T47D (cell line): ENCODE measurements around the gene ADCY7.

Experiments used
- DNase-seq, 2 experiments: peaks; one replicate each; pipeline versions ENCODE4 v3.0.0 to v3.0.0-alpha.2; 2011 to 2012; ENCODE audit warnings: low read depth in 1 of 2, low spot score in 1 of 2
- JUND ChIP-seq: IDR thresholded peaks from 2 replicates; pipeline ENCODE4 v1.6.1; 2012; ENCODE audit warnings: low read depth
- in situ Hi-C: cut with HindIII; loops from 2 replicates; pipeline ENCODE4 v1.10.0; 2016; ENCODE audit warnings: low sequenced_read_pairs, low pct_unique_long_range_greater_than_20kb

ADCY7 gene

DNA sequence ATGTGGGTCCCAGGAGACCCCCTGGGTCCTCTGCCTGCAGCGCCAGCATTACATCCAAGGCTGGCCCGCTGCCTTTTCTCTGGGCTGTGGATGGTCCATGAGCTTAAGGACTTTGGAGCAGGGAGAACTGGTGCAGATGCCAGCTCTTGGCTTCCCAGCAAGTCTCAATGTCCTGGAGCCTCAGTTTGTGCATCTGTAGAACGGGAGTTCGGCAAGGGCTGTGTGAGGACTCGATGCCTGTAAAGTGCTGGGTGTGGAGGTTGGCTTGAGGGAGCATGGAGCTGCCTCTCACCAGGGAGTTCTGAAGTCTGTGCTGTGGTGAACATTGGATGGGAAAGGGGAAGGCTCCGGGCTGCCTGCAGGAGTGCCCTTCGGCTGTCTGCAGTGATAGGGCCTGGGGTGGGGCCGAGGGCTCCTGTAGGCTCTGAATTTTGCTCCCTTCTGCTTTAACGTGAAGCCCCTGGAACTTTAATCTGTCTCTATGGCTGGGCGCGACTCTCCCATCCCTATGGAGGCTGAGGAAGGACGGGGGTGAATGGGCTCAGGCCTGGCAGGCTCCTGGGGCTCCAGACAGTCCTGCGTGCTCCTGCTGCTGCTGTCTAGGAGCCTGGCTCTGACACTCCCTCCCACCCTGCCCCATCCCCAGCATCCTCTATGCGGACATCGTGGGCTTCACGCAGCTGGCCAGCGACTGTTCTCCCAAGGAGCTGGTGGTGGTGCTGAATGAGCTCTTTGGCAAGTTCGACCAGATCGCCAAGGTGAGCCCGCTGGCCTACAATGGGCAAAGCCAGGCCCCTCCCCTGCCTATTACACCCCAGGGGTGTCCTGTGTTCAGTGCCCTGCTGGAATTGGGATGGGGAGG, 27.9 kb downstream of the ADCY7 start:
- TF ChIP-seq JUND = no peak
- no peak for DNase-seq
- in situ Hi-C loops = no loop called here

DNA sequence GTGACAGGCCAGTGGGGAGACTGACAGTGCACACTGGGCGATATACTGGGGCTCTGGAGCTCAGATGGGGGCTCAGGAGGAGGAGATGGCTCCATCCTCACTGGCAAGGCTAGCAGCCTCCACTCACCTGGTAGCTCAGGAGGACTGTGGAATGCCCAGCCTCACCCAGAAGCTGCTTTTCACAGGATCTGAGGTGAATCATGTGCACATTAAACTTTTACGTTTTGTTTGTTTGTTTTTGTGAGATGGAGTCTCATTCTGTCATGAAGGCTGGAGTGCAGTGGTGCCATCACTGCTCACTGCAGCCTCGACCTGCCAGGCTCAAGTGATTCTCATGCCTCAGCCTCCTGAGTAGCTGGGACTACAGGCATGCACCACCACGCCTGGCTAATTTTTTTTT, 28.6 kb downstream of the ADCY7 start:
- no peak for DNase-seq
- in situ Hi-C loops = no loop called here
- no peak for TF ChIP-seq JUND

DNA sequence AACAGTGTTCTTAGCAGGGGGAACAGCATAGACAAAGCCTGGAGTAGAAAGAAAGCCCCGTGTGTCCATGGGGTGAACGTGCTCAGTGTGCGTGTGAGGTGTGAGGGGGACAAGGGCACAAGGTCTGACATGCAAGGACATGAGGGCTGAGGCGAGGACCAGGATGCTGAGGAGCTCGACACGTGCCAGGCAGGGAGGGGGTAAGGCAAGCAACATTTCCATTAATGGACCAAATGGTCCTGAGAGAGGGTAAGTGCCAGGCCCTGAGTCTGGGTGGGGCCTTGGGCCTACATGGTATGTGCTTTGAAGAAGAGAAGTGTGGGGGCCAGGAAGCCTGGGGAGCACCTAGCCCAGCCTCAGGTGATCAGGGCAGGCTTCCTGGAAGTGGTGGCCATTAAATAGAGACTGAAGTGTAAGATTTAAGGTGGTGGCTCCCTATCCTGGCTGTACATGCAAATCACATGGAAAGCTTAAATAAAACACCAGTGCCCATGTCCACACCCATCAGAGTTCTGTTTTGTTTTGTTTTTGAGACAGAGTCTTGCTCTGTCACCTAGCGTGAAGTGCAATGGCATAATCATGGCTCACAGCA, 29.3 kb downstream of the ADCY7 start:
- no peak for TF ChIP-seq JUND
- DNase-seq = no peak
- in situ Hi-C loops = no loop called here

DNA sequence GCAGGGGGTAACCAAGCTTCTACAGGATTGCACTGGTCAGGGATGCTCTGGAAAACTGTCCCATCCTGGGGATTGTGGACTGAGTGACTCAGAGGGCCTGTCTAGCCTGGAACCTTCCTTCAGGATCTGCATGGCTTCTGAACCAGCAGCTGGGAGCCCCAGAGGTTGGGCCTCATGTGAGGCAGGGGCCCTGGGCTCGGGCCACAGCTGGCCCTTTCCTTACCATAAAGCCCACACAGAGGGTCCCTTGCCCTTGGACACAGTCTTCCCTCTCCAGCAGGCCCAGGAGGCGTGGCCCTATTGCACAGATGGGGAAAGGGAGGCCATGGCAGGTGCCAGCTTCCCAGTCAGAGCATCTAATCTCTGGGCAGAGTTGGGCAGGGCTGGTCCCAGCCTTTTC, 30.5 kb downstream of the ADCY7 start:
- in situ Hi-C loops = no loop called here
- TF ChIP-seq JUND = no peak
- no peak for DNase-seq

DNA sequence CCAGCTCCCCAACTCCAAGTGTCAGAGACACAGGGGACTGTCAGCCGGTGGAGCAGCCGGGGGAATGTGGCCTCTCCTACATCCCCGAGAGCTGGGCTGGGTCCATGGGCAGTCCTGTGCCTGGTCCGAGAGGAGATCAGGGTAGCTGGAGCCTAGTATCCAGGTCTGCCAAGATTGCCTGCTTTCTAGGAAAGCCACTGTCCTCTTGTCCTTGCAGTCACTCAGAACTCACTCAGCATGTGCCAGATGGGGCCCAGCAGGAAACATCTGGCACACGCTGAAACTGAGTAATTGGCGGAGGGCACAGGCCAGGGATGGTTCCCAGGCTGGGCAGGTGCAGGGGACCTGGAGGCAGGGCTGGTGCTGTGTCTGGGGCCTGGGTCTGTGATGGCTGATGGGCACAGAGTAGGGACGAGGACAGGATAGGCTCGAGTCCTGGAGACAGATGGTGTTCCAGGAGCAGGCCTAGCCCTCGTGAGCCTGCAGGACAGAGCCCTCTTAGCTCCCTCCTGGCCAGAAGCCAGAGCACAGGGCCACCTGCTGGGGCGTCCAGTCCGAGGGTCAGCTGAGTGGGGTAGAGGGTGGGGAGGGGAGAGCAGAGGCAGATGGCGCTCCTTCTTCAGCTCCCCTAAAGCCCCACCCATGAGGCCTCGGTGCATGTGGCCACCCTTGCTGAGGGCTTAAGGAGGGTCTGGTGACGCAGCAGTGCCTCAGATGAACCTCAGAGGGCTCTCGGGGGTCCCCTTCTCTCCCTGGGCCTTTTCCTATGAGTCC, 31.1 kb downstream of the ADCY7 start:
- DNase-seq = no peak
- TF ChIP-seq JUND = no peak
- in situ Hi-C loops = no loop called here

DNA sequence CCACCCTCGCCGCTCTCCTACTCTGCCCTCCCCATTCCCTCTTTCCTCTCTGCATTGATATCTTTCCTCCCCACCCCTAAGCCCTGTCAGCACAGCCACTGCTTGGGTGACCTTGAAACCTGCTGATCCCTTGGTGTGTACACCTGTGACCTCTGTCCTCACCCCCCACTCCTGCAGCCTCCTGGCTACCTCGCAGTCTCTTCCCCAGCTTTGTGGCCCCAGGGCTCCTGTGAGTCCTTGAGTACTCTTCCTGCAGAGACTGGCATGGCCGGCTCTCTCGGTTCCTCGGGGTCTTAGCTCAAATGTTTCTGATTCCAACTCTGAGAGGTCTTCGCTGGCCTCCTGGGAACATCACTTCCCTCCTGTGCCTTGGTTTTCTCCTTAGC, 31.7 kb downstream of the ADCY7 start:
- TF ChIP-seq JUND = no peak
- DNase-seq = no peak
- in situ Hi-C loops = no loop called here

DNA sequence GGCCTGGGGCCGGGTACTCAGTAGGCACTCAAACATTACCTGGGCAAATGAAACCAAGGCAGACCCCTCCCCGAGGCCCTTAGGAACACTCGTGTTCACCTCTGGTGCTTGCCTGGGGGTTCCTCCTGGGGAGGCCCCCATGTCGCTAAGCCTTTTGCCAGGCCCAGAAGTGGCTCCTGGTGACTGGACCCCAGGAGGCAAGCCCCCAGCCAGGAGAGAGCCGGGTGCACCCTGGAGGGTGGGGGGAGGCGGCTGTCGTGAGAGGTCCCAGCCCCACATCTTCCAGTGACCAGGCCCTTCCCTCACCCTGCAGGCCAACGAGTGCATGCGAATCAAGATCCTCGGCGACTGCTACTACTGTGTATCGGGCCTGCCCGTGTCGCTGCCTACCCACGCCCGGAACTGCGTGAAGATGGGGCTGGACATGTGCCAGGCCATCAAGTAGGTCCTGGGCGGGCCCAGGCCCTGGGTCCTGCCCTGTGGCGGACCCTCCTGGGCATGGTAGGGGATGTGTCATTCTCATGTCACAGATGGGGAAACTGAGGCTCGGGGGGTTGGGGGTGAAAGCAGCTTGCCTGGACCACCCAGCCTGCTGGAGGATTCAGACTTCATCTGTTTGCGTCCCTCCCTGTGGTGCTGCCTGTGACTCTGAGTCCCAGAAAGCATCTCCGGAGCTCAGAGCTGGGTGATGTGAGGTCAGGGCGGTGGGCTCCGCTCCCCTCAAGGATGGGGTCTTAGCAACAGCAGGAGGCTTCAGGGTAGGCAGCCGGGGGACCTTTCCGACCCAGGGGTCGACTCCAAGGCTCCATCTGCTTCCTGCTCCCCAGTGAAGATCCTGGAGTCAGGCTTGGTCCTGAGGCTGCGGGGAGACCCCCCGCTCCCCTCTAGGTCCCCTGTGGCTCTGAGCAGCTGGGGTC, 32.5 kb downstream of the ADCY7 start:
- no peak for TF ChIP-seq JUND

DNA sequence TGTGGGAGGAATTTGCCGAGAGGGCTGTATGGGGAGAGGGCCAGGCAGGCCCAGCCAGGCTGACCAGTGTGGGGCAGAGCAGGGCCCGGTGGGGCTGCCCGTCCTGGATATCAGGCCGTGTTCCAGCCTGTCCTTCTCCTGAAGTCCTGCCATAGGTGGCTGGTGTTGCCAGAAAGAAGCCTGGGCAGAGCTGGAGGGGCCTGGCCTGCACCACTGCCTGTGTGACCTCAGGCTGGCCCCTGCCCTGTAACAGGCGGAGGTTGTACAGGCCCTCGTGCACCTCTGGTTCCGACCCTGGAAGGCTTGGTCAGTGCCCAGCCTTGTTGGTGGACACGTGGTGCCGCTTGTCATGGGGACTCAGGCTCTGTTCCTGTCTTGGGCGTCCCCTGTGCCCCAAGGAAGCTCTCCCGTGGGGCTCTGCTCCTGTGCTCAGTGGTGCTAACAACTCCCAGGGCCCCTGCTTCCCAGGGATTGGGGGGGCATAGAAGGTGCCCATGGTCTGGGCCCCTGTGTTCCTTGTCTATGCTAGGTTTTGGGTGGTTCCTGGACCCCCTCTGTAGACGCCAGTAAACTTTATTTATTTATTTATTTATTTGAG, 33.3 kb downstream of the ADCY7 start:
- DNase-seq = no peak
- no peak for TF ChIP-seq JUND
- in situ Hi-C loops = no loop called here

More for the DNA sequence above, 32.5 kb downstream of the ADCY7 start:
- in situ Hi-C loops = no loop called here
- no peak for DNase-seq

DNA sequence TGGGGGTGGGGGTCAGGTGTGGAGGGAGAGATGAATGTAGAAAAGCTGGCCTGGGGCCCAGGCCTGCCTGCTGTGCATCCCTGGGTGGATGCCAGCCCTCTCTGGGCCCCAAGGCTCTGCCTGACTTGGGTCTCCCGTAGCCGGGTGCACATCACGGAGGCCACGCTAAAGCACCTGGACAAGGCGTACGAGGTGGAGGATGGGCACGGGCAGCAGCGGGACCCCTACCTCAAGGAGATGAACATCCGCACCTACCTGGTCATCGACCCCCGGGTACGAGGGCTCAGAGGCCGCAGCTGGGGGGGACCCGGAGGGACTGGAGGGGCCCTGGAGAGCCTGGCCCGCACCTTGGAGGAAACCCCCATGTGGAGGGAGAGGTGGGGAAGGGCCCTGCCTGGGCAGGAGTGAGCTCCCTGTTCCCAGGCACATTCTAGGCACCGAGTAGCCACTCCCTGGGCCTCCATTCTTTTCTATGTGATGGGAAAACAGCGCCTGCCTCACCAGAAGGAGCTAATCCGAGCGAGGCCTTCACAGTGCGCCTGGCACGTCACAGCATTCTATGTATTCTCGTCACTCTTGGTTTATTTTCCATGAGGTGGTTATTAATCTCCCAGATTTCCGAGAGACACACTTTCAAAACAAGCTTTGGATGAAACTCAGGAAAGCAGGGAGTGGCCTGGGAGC, 34.7 kb downstream of the ADCY7 start:
- DNase-seq = no peak
- no peak for TF ChIP-seq JUND
- in situ Hi-C loops = no loop called here

DNA sequence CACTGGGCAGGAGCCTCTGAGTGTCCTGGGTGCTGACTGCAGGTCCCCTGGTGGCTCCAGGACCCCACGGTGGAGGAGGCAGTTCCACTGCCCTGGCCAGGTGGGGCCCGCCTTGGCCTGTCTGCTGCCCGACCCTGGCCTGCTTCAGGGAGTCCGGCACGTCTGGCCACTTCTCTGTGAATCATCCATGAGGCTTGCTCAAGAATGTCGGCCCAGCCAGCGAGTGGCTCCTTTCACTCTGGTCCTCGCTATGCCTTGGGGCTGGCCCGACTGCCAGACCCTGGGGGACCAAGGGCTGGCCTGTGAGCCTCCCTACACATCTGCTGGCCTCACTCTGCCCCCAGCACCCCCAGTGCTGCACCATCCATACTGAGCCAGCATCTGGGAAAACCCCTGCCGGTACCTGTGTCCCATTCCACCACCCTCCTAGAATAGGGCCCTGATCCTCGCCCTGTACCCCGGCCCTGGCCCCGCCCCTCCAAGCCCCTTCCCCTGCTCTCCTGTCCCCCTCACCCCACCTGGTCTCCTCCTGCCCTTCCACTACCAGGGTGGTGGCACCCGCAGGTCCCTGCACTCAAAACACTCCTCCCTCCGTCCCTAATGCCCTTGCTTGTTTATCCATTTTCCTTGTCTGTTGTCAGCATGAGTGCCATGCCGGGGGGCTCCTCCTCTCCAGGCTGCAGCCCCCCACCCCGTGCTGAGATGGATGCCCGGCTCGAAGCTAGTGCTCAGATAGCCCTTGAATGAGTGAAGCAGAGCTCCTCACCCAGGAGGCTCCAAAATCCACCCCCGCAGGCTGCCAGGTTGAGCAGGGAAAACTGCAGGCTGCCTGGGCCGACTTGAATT, 35.5 kb downstream of the ADCY7 start:
- no peak for TF ChIP-seq JUND
- no peak for DNase-seq

More for the DNA sequence above, 35.5 kb downstream of the ADCY7 start:
- in situ Hi-C loops = no loop called here
